ENCODE results near the gene B3GALT5.

- TF ChIP-seq RCOR1 (IDR thresholded peaks at IDR 0.05; ENCODE audit: low read depth, low read length): no peak
- TF ChIP-seq CTCF (IDR thresholded peaks at IDR 0.05): no peak
- TF ChIP-seq E2F6 (IDR thresholded peaks at IDR 0.05; ENCODE audit: borderline replicate concordance, low read depth): no peak
- TF ChIP-seq POLR2A (IDR thresholded peaks at IDR 0.05; ENCODE audit: low read length): no peak
- no peak for TF ChIP-seq JUN (IDR thresholded peaks at IDR 0.05)
- TF ChIP-seq ESRRA (IDR thresholded peaks at IDR 0.05; ENCODE audit: borderline replicate concordance, low read length): no peak
- TF ChIP-seq RNF2 (IDR thresholded peaks at IDR 0.05; ENCODE audit: borderline replicate concordance, low read depth): no peak
- no peak for TF ChIP-seq RAD21 (conservative IDR thresholded peaks at IDR 0.05 in 1 of 2, IDR thresholded peaks at IDR 0.05 in 1 of 2)
- no peak for TF ChIP-seq MAX (IDR thresholded peaks at IDR 0.05)
- no peak for TF ChIP-seq USF2 (IDR thresholded peaks at IDR 0.05)
- TF ChIP-seq RFX5 (IDR thresholded peaks at IDR 0.05): no peak
Observed at GRCh38 chr21:39707316-39707715, 94.6 kb downstream of the B3GALT5 start.
